Dermis blood vessel endothelial cell (primary cell): ENCODE data around the gene XPC. TPM values are rescaled to one million over a fixed set of nuclear protein-coding genes. Genes with fewer than 3 reads are reported as not detected.

Experiments used
- DNase-seq: peaks from one replicate; pipeline ENCODE4 v3.0.0; 2010
- total RNA-seq: library from RNA; depleted of rRNA; stranded (reverse); fragments of >200 nt; gene quantifications from 2 replicates; pipeline ENCODE4 v1.2.3, GENCODE V29; 2014

Gene XPC
- total RNA-seq, 1 donor from 2014 or later, result 43.6 TPM

DNA sequence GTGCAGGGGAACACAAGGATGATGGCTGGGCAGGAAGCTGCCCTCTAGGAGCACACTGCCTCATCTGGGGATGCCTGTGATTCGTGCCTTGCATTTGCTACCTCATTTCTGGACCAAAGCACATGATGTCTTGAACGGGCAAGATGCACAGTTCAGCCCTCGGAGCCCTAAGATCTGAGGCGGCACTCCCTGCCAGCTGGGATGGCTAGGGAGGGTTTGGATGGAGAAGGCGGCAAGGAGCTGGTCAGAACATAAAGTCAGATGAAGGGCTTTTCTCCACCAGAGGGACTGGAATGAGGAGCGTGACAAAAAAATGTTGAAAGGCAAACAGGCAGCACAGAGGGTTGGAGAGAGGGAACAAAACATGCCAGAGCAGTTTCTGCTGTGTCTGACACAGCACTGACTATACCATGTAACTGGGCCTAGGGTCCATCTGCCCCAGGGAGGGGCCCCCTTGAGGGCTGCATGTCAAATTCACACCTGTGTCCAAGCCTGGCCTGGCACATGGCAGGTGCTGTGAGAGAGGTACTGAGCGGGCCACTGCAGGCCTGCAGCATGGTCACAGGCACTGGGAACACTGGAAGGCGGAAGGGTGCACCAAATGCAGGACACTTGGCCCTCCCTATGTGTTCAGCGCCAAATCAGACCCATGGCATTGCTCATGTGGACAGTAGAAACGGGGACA lies 31.9 kb downstream of the XPC start:
- no peak for DNase-seq

DNA sequence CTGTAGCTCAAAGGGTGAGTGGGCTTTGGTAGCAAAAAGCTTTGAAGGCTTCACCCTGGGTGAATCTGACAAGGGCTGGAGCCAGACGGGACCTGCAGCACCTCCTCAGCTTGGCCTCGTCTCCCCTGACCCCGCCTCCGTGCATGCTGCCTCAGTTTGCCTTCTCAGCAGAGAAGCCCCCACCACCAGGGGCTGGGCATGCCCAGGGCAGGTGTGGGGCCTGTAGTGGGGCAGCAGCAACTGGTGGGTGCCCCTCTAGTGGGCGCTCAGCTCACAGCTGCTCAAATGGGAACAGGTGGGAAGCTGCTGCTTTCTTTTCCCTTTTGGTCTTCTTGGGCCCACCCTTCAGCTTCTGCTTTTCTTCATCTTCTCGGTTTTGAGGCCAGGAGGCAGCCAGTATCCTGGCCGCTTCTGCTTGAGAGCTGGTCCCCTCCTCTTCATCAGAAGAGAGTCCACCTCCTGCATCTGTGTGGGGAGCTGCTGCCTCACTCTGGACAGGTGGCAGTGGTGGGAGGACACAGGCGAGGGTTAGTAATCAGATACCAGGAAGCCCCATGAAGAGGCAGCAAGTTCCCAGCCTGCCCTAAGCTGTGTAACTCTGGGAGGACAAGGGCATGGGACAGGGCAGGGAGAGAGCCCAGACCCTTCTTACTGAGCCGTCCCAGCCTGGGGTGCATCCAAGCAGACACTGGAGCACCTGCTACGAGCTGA lies 32.6 kb downstream of the XPC start:
- no peak for DNase-seq

- DNase-seq, result peak; percentile 59
Measured at GRCh38 chr3:14145236-14145635, 33.2 kb downstream of the XPC start.

GRCh38 chr3:14144423-14145075 lies 33.9 kb downstream of the XPC start:
- DNase-seq, result peak; percentile 99

DNA sequence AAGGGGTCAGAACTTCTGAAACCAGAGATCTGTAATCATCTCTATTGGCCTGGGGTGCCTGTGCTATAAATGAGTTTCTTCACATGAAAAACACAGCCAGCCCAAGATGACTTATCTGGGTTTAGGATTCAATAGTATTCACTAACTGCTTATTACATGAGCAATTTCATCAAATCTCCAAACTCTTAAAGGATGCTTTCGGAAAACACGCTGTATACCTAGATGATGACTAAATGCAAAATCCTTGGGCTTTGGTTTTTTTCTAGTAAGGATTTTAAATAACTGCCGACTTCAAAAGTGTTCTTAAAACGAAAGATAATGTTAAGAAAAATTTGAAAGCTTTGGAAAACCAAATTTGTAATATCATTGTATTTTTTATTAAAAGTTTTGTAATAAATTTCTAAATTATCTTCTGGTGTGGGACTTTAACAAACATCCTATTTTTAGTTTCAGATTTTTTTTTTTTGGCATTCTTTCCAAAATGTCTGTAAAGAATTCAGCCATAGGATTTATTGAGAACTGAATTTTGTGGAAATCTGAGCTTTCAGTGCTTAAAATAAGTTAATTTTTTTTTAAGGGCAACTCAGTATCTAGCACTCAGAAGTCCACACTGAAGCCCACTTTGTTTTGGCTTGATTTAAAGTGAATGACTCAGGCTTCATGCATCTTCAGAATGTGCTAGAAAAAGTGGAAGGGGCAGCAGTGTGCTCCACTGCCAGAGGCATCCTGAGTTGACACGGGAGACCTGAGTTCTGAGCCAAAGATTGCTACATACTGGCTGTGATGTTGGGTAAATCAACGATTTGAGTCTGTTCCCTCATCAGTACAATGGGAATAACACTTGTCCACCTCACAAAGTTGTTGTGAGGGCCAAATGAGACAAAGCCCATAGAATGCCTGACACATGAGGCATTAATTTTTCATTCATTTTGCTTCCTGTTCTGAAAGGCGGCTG lies 34.9 kb downstream of the XPC start:
- DNase-seq, result peak; percentile 93

- DNase-seq, result no peak
Measured at GRCh38 chr3:14142567-14143270, 35.7 kb downstream of the XPC start.

DNA sequence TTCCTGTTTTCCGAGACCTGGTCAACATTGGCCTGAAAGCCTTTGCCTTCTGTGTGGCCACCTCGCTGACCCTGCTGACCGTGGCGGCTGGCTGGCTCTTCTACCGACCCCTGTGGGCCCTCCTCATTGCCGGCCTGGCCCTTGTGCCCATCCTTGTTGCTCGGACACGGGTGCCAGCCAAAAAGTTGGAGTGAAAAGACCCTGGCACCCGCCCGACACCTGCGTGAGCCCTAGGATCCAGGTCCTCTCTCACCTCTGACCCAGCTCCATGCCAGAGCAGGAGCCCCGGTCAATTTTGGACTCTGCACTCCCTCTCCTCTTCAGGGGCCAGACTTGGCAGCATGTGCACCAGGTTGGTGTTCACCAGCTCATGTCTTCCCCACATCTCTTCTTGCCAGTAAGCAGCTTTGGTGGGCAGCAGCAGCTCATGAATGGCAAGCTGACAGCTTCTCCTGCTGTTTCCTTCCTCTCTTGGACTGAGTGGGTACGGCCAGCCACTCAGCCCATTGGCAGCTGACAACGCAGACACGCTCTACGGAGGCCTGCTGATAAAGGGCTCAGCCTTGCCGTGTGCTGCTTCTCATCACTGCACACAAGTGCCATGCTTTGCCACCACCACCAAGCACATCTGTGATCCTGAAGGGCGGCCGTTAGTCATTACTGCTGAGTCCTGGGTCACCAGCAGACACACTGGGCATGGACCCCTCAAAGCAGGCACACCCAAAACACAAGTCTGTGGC lies 36.6 kb downstream of the XPC start:
- peak; percentile 44 for DNase-seq

DNA sequence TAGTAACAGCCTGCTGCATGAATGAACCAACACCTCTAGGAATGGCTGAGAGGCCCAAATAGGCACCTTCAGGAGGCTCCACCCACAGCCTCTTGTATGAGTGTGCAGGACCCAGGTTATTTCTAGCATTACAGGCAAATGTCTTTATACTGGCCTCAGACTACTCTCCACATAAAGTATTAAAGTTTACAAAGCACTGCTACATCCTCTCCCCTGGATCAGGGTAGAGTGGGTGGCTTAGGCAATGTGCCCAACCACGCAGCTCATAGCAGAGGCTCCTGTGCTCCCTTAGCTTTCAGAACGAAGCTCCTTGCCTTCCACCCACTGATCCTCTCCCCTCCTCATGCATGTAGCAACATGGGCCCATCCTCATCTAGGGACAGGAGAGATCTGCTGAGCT lies 37.3 kb downstream of the XPC start:
- DNase-seq, result no peak

DNA sequence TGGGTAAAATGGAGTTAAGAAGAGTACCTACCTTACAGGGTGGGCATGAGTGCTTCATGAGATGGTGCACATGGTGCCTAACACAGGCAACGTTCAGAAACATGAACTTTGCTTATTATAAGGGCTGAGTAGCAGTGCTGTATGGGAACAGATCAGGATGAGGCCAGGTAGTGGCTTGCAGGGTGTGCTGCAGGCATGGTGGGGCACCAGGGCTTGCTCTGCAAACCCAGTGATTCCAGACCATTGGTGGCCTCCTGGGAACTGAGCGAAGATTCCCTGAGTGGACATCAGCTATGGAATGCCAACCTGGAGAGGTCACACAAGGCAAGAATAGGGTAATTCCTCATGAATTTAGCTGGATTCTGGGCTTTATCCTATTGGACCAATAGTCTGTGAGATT lies 37.7 kb downstream of the XPC start:
- no peak for DNase-seq

DNA sequence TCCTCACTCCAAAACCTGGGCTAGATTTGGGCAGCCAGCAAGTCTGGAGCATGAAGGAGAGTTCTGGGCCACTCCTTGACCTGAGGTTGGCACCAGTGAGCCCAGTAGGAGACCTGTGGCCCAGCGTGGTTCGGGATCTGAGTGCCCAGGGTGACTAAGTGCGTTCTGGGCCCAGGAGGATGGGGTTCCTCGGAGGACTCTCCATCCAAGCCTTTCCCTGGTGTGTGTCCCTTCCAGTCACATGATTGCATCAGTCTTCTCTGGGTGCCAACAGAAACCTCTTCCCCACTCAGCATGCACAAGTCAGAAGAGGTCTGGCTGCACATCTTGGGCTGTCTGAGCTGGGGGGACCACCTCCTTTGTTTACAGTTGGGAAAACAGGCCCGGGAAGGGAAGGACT lies 38.6 kb downstream of the XPC start:
- no peak for DNase-seq

DNA sequence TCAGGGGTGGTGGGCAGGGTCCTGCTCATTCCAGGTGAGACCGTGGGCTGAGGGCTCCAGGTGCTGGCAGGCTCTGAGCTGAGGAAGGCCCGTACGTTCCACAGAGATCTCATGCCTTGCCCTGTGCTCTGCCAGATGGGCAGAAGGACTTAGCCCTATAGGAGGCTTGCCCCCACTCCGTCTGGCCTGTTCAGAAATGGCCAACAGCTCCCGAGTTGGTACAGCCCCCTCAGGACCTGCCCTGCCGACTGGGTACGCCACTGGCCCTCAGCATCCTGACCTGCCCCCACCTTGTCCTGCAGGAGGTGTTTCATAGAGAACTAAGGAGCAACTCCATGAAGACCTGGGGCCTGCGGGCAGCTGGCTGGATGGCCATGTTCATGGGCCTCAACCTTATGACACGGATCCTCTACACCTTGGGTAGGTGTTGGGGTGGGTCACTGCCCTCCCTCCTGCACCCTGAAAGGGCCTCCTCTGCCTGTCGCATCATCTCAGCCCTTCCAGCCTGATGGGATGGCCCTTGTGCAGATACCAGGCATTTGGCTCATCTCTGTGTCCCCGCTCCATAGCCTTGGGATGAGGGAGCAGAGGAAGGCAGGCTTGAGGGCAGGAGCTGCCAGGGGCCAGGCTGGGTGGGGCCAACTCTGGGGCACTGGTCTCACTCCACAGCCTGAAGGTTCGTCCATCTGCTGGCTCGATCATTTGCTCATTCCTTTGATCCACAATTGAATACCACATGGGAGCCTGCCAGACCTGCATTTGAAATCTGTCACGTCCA lies 39.3 kb downstream of the XPC start:
- no peak for DNase-seq

DNA sequence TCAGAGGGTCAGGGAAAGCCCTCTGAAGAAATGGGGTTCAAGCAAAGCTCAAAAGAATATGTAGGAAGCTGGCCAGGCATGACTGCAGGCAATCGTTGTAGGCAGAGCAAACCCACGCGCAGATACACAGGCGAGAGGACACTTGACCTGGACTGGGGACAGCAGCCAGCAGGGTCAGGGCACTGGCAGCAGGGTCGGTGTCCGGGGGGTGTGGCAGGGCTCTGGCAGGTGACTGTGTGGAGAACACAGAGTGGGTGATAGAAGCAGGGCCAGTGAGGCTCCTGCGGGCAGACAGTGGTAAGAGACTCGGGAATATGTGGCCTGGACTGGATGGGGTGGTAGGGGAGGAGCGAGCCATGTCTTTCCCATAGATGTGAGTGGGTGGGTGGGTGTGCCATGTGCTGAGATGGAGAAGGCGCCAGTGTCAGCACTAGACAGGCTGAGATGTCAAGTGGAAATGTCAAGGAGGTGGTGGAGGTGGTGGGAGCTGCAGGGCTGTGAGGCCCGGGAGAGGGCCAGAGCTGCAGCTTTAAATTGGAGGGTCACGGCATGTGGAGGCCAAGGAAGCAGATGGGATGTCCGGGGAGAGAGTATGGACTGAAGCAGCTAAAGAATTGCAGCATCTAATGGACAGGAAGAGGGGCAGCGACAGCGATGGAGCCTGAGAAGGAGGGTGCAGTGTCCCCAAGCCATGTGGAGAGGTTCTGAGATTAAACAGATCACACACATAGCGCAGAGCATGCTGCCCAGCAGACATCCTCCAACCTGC lies 40.1 kb downstream of the XPC start:
- DNase-seq, result no peak

DNA sequence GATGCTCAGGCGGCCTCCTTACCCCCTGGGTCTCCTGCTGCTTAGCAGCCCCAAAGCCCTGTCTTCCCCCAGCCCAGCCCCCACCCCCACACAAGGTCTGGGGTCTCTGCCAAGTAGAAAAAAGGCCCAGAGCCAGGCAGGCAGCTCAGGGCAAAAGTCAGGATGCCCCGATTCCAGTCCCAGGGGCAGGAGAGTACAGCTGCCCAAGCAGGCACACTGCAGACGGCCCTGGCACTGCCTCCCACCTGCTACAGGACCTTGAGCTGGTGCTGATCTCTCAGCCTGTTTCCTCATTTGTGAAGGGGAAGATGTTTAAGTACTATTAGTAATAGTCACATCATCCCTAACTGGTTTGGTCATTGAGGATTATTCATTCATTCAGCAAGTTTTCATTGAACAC lies 41.0 kb downstream of the XPC start:
- no peak for DNase-seq

GRCh38 chr3:14137004-14137403 lies 41.4 kb downstream of the XPC start:
- no peak for DNase-seq

- DNase-seq, result no peak
Measured at GRCh38 chr3:14135581-14135980, 42.8 kb downstream of the XPC start.

DNA sequence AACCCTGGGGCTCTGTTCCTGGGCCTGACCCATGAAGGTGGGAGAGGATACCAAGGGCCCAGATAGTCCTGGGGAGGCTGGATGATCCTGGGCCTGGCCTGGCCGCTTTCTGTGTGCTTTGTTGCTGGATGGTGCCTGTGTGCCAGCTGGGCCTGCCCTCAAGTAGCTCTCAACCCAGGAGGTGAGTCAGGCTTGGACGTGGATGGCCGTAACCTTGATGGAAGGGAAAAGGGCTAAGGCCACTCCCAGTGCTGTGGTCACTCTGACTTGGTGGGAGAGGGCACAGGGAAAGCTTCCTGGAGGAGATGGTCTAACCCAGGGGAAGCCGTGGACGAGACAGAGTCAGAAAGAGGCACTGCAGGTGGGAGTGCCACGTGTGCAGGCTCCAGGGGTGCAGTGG lies 44.1 kb downstream of the XPC start:
- no peak for DNase-seq

DNA sequence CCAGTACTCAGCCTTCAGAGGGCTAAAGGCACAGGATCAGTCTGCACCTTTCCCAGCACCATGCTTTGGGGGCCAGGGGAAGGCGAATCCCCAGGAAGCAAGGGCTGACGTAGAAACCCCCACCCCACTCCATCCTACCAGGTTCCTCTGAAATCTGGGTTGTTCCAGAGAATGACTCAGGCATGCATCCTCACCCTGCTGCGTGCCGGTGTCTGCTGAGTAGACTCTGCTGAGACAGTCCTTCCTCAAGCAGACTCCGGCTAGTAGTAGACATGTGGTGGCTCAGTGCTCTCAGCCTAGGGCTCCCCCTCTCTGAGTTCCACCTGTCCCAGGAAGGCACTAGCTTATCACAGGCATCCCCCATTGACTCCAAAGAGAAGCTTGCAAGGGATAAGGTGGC lies 44.5 kb downstream of the XPC start:
- DNase-seq, result no peak

- no peak for DNase-seq
Measured at GRCh38 chr3:14133188-14133800, 45.1 kb downstream of the XPC start.

DNA sequence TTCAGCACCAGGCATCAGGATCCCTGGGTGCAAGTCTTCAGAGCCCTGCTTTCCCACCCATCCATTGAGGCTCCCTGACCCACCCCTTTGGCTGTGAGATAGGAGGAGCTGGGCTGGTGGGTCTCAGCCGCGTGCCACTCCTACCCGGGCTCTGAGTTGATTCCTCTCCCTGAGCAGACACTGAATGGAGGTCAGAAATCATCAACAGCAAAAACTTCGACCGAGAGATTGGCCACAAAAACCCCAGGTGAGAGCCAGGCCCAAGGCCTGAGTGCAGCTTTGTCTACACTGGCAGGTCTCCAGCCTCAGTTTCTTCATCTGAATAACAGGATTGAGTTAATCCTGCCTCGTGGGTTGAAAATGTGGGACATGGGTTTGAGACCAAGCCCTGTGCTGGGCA lies 45.7 kb downstream of the XPC start:
- DNase-seq, result no peak
